CD4-positive, alpha-beta T cell treated with Interleukin-4 for 1 hour (primary cell): Measurements from ENCODE around the gene CELA2A.
"Not testable (repeated sequence)": the region's sequence is repeated elsewhere in the genome, so short reads cannot be mapped to it uniquely, and the experiment has no call there.

ENCODE experiments used
- DNase-seq, 2 donors: peaks; one replicate each; pipeline ENCODE4 v3.0.0-alpha.2; 2020 to 2022

Gene CELA2A

DNA sequence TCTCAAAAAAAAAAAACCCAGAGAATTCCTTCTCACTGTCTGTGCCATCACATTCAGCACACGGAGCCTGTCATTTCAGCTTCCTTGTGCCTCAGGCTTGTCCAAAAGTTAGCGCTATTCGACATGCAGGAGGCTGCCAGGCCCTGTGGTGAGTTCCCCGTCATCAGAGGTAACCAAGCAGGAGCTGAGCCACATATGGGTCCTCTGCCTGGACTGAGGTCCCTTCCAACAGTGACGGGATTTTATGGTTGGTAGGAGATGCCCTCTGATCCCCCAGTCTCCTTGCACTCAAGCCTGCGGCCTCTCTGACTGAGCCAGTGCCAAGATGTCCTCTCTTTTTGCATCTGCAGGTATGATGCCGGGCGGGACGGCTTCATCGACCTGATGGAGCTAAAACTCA is 31.0 kb upstream of the CELA2A start:
- DNase-seq: no peak

- no peak for DNase-seq
Measured at GRCh38 chr1:15425958-15426357, 30.6 kb upstream of the CELA2A start.

DNA sequence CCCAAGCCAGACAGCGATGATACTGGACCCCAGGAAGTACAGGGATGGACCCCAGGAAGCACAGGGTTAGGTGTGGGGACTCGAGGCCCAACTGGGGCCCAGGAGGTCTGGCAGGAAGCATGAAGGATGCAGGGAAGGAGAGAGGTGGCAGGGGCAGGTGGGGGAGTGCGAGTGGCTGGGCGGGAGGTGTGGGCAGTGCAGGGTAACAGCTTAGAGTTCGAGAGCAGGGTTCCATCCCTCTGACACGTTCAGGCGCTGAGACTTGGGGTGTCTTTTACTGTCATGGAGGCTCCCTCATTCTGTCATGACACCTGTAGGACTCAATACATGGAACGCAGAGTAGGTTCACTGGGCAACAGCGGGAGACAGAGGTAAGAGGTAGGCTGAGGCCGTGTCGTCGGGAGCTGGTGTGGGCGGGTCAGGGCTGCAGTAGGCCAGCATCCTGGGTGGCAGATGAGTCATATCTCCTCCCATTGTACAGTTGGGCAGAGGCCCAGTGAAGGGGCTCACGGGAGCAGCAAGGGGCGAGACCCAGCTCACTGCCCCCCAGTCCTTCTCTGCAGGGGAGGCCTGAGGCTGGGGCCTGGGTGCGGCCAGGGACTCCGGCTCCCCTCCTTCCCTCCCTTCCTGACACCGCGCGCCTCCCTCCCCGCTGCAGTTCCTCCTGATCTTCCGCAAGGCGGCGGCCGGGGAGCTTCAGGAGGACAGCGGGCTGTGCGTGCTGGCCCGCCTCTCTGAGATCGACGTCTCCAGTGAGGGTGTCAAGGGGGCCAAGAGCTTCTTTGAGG is 29.8 kb upstream of the CELA2A start:
- peak in 1 of 2 donors; percentile 14 for DNase-seq

DNA sequence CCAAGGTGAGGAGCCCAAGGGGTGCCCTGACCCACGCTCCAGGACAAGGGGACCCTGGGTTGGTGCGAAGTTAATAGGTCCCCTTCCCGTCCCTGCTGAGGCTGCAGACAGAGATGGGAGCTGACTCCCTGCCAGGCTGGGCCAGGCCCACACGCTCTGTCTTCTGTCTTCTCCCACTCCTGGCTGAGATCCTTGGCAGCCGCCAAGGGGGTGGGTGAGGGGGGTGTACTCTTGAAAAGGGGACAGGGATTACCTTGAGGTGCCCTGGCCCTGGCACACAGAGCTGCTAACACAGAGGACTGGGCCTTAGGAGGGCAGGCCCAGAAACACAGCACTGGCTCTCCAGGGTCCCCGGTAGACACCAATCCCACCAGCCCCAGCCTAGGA is 29.3 kb upstream of the CELA2A start:
- DNase-seq: no peak

- DNase-seq: not testable (repeated sequence)
Measured at GRCh38 chr1:15428252-15428651, 28.3 kb upstream of the CELA2A start.

DNA sequence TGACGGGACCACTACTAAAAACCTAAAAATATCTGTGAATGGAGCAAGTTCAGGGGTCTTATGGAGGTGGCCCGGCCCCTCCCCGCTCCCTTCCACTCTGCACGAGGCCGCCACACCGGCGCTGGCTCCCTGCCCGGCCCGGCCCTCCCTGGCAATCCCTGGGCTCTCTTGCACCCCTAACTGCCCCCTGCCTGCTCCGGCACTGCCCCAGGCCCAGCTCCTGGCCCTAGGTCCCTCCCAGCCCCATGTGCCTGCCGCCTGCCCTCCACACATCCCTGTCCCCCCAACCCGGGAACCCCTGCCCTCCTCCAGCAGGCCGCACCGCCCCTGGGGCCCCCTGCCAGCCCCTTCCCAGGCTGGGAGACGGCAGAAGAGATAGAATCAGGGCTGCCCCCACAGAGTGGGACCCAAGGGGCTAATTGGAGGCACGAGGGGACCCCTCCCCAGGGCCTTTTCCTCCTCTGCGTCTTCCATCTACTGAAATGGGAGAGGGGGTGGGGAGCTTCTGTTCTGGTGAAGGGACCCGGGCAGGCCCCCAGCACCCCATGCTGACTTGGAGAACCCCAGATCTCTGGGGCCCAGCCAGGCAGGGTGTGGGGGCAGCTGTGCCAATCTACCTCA is 27.6 kb upstream of the CELA2A start:
- DNase-seq: no peak

- peak in 1 of 2 donors; percentile 51 for DNase-seq
Measured at GRCh38 chr1:15429701-15430149, 26.8 kb upstream of the CELA2A start.

- peak; percentile 73 to 78 for DNase-seq
Measured at GRCh38 chr1:15430787-15431570, 25.6 kb upstream of the CELA2A start.

DNA sequence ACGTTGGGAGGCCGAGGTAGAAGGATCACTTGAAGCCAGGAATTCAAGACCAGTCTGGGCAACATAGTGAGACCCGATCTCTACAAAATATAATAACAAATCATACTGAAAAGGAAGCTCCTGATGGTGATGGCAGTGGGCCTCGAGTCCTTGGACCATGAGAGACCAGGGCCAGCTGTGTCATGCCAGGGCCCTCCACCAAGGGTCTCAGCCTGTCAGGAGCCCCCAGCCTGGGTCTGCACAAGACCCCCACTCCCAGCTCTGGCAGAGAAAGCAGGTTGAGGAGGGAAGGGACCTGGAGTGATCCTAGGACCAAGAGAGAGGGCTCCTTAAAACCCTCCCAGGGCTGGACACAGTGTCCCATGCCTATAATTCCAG is 25.0 kb upstream of the CELA2A start:
- peak in 1 of 2 donors; percentile 11 for DNase-seq

GRCh38 chr1:15432324-15432723 is 24.2 kb upstream of the CELA2A start:
- peak; percentile 6 to 11 for DNase-seq

- peak in 1 of 2 donors; percentile 19 for DNase-seq
Measured at GRCh38 chr1:15433471-15433870, 23.1 kb upstream of the CELA2A start.

- DNase-seq: peak; percentile 24 to 50
Measured at GRCh38 chr1:15434739-15435138, 21.8 kb upstream of the CELA2A start.

- DNase-seq: peak in 1 of 2 donors; percentile 30
Measured at GRCh38 chr1:15435239-15436077, 21.1 kb upstream of the CELA2A start.

- no peak for DNase-seq
Measured at GRCh38 chr1:15436881-15437442, 19.6 kb upstream of the CELA2A start.

- no peak for DNase-seq
Measured at GRCh38 chr1:15439325-15439724, 17.2 kb upstream of the CELA2A start.

GRCh38 chr1:15440357-15440756 is 16.2 kb upstream of the CELA2A start:
- DNase-seq: no peak

GRCh38 chr1:15441247-15441646 is 15.3 kb upstream of the CELA2A start:
- no peak for DNase-seq

- DNase-seq: no peak
Measured at GRCh38 chr1:15442119-15442518, 14.4 kb upstream of the CELA2A start.

GRCh38 chr1:15442759-15443158 is 13.8 kb upstream of the CELA2A start:
- no peak for DNase-seq

DNA sequence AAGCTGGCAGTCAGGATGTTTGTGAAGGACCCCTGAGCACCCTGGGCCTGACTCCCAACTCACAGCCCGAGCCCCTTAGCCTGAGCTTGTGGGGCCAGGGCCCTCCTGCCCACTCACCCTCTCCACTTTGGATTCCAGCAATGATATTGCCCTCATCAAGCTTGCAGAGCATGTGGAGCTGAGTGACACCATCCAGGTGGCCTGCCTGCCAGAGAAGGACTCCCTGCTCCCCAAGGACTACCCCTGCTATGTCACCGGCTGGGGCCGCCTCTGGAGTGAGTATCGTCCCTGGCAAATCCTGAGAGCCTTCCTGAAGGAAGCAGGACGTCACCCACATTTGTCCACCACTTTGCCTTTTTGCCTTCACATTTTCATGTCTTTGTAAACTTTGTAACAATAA is 13.3 kb upstream of the CELA2A start:
- DNase-seq: no peak

GRCh38 chr1:15444468-15445389 is 11.8 kb upstream of the CELA2A start:
- no peak for DNase-seq
